Activated naive CD4-positive, alpha-beta T cell treated with anti-CD3 and anti-CD28 coated beads, Interleukin-2, amount 50 U/mL, for 72 hours (primary cell): ENCODE results near the gene SRGN. TPM values are rescaled to one million over a fixed set of nuclear protein-coding genes. Genes with fewer than 3 reads are reported as not detected.
A peak's percentile ranks its signal among the peaks of the same experiment; 100 is the strongest.
"Not testable (repeated sequence)": the region's sequence is repeated elsewhere in the genome, so short reads cannot be mapped to it uniquely, and the experiment has no call there.

Experiments used
- ATAC-seq, 2 donors: fragments of 150-1000 bp; cut with Tn5 transposase; 2 replicates each; pipeline ENCODE4 v1.10.0; 2021; ENCODE audit warnings: mild to moderate bottlenecking in 2 of 2, moderate library complexity in 2 of 2
- DNase-seq, 2 donors: peaks; one replicate each; pipeline ENCODE4 v3.0.0; 2021 to 2022; ENCODE audit warnings: low spot score in 2 of 2
- H3K27ac Mint-ChIP-seq, 2 donors: one replicate each; pipeline ENCODE4 v1.8.0; 2022; ENCODE audit warnings: mild to moderate bottlenecking in 2 of 2, mixed read lengths in 2 of 2
- H3K36me3 Mint-ChIP-seq, 2 donors: one replicate each; pipeline ENCODE4 v1.8.0; 2022; ENCODE audit warnings: mixed read lengths in 2 of 2
- H3K9me3 Mint-ChIP-seq, 2 donors: one replicate each; pipeline ENCODE4 v1.8.0; 2022; ENCODE audit warnings: mixed read lengths in 2 of 2
- total RNA-seq, 2 donors: library from RNA; stranded (reverse); gene quantifications; one replicate each; pipeline ENCODE4 v1.2.3, GENCODE V29; 2022

The SRGN gene
- 100 to 1,000 TPM; 150 to 490 TPM for total RNA-seq

- Mint-ChIP-seq H3K9me3 (peaks cover 0 to 7% of the 10 kb centered on the region in 2 donors), H3K36me3 (peaks cover 21 to 42% of the 10 kb centered on the region in 2 donors), H3K27ac (peak within 1 kb of the TSS; percentile 98 to 100)
- DNase-seq (peak; percentile 73 to 81), ATAC-seq (peak; percentile 56 to 63)
Measured at GRCh38 chr10:69087590-69088470, at the start of gene SRGN. TSS of gene SRGN (plus strand) at chr10:69088103. CDS start at chr10:69088158, 55 bp downstream.

GRCh38 chr10:69040904-69041303 lies 47.0 kb upstream of the SRGN start:
- DNase-seq, H3K9me3 Mint-ChIP-seq, ATAC-seq, H3K27ac Mint-ChIP-seq, H3K36me3 Mint-ChIP-seq: not testable (repeated sequence)

GRCh38 chr10:69042417-69042816 lies 45.5 kb upstream of the SRGN start:
- Mint-ChIP-seq H3K9me3 (no peaks in the 10 kb centered on the region), H3K27ac (no peak overlapping the region), H3K36me3 (no peaks in the 10 kb centered on the region)
- ATAC-seq: no peak
- no peak for DNase-seq

GRCh38 chr10:69042838-69043237 lies 45.1 kb upstream of the SRGN start:
- no peak for DNase-seq
- no peak for ATAC-seq
- no peaks in the 10 kb centered on the region for H3K9me3 Mint-ChIP-seq
- H3K27ac Mint-ChIP-seq: no peak overlapping the region
- H3K36me3 Mint-ChIP-seq: no peaks in the 10 kb centered on the region

- no peaks in the 10 kb centered on the region for H3K36me3 Mint-ChIP-seq
- H3K9me3 Mint-ChIP-seq: no peaks in the 10 kb centered on the region
- H3K27ac Mint-ChIP-seq: peak overlapping the region; percentile 89
- ATAC-seq (peak in 1 of 2 donors; percentile 15), DNase-seq (no peak)
Measured at GRCh38 chr10:69043931-69044531, 43.9 kb upstream of the SRGN start.

GRCh38 chr10:69044546-69044945 lies 43.4 kb upstream of the SRGN start:
- H3K27ac Mint-ChIP-seq: peak overlapping the region; percentile 89
- ATAC-seq (no peak), DNase-seq (no peak)
- H3K9me3 Mint-ChIP-seq: no peaks in the 10 kb centered on the region
- no peaks in the 10 kb centered on the region for H3K36me3 Mint-ChIP-seq

GRCh38 chr10:69045441-69046300 lies 42.2 kb upstream of the SRGN start:
- Mint-ChIP-seq H3K27ac (peak overlapping the region; percentile 89 to 96), H3K9me3 (no peaks in the 10 kb centered on the region), H3K36me3 (no peaks in the 10 kb centered on the region)
- DNase-seq (peak in 1 of 2 donors; percentile 44), ATAC-seq (peak; percentile 75 to 91)

GRCh38 chr10:69047111-69047832 lies 40.6 kb upstream of the SRGN start:
- no peak for DNase-seq

GRCh38 chr10:69048103-69048502 lies 39.8 kb upstream of the SRGN start:
- Mint-ChIP-seq H3K36me3 (peaks cover 0 to 5% of the 10 kb centered on the region in 2 donors), H3K27ac (peak overlapping the region; percentile 18 to 89), H3K9me3 (peaks cover 0 to 4% of the 10 kb centered on the region in 2 donors)
- ATAC-seq (peak; percentile 56 to 67), DNase-seq (no peak)

More at GRCh38 chr10:69047111-69047832, 40.6 kb upstream of the SRGN start:
- peak in 1 of 2 donors; percentile 50 for ATAC-seq
- no peaks in the 10 kb centered on the region for H3K9me3 Mint-ChIP-seq
- peak overlapping the region in 1 of 2 donors; percentile 89 for H3K27ac Mint-ChIP-seq
- no peaks in the 10 kb centered on the region for H3K36me3 Mint-ChIP-seq

GRCh38 chr10:69049566-69049961 lies 38.3 kb upstream of the SRGN start:
- H3K9me3 Mint-ChIP-seq: peaks cover 0 to 4% of the 10 kb centered on the region in 2 donors
- H3K36me3 Mint-ChIP-seq: peaks cover 0 to 5% of the 10 kb centered on the region in 2 donors
- ATAC-seq (no peak), DNase-seq (no peak)
- H3K27ac Mint-ChIP-seq: peak overlapping the region in 1 of 2 donors; percentile 33

GRCh38 chr10:69051303-69051702 lies 36.6 kb upstream of the SRGN start:
- peak in 1 of 2 donors; percentile 6 for ATAC-seq
- peak overlapping the region in 1 of 2 donors; percentile 74 for H3K27ac Mint-ChIP-seq

GRCh38 chr10:69051710-69052487 lies 36.0 kb upstream of the SRGN start:
- Mint-ChIP-seq H3K9me3 (peaks cover 0 to 4% of the 10 kb centered on the region in 2 donors), H3K36me3 (peaks cover 0 to 5% of the 10 kb centered on the region in 2 donors), H3K27ac (peak overlapping the region in 1 of 2 donors; percentile 74)
- ATAC-seq (no peak), DNase-seq (no peak)

More at GRCh38 chr10:69051303-69051702, 36.6 kb upstream of the SRGN start:
- Mint-ChIP-seq H3K36me3 (peaks cover 0 to 5% of the 10 kb centered on the region in 2 donors), H3K9me3 (peaks cover 0 to 4% of the 10 kb centered on the region in 2 donors)
- DNase-seq: no peak

- H3K27ac Mint-ChIP-seq: peak overlapping the region in 1 of 2 donors; percentile 74
- H3K9me3 Mint-ChIP-seq: peaks cover 0 to 4% of the 10 kb centered on the region in 2 donors
- peaks cover 0 to 5% of the 10 kb centered on the region in 2 donors for H3K36me3 Mint-ChIP-seq
Measured at GRCh38 chr10:69052736-69053135, 35.2 kb upstream of the SRGN start.

GRCh38 chr10:69055241-69055640 lies 32.7 kb upstream of the SRGN start:
- peak; percentile 67 to 90 for ATAC-seq

More at GRCh38 chr10:69052736-69053135, 35.2 kb upstream of the SRGN start:
- ATAC-seq (no peak), DNase-seq (no peak)

GRCh38 chr10:69056129-69056528 lies 31.8 kb upstream of the SRGN start:
- Mint-ChIP-seq H3K27ac (peak overlapping the region in 1 of 2 donors; percentile 92), H3K36me3 (peaks cover 0 to 5% of the 10 kb centered on the region in 2 donors), H3K9me3 (peaks cover 0 to 4% of the 10 kb centered on the region in 2 donors)
- no peak for DNase-seq
- ATAC-seq: peak in 1 of 2 donors; percentile 68

More at GRCh38 chr10:69055241-69055640, 32.7 kb upstream of the SRGN start:
- no peak for DNase-seq
- H3K27ac Mint-ChIP-seq: peak overlapping the region; percentile 76 to 92
- peaks cover 0 to 4% of the 10 kb centered on the region in 2 donors for H3K9me3 Mint-ChIP-seq
- H3K36me3 Mint-ChIP-seq: peaks cover 0 to 5% of the 10 kb centered on the region in 2 donors
